ENCODE measurements around the gene PKD1.
"Not testable (repeated sequence)": the region's sequence is repeated elsewhere in the genome, so short reads cannot be mapped to it uniquely, and the experiment has no call there.

The PKD1 gene

GRCh38 chr16:2143878-2144485 is 8.3 kb upstream of the PKD1 start:
- DNase-seq (ENCODE audit: extremely low read depth, low read depth): no peak
- no peak for TF ChIP-seq CTCF (IDR thresholded peaks at IDR 0.05; ENCODE audit: low read depth, low read length, missing control alignments)
- no peak overlapping the region for H3K4me3 ChIP-seq (replicated peaks; ENCODE audit: low read depth, low read length)

- no peak for TF ChIP-seq CTCF (IDR thresholded peaks at IDR 0.05; ENCODE audit: low read depth, low read length, missing control alignments)
- DNase-seq (ENCODE audit: extremely low read depth, low read depth): no peak
- no peak overlapping the region for H3K4me3 ChIP-seq (replicated peaks; ENCODE audit: low read depth, low read length)
Measured at GRCh38 chr16:2142942-2143877, 7.5 kb upstream of the PKD1 start.

GRCh38 chr16:2135071-2135470 is 627 bp downstream of the PKD1 start:
- not testable (repeated sequence) for DNase-seq (ENCODE audit: extremely low read depth, low read depth)
- peak overlapping the region; percentile 45 for H3K4me3 ChIP-seq (replicated peaks; ENCODE audit: low read depth, low read length)

- DNase-seq (ENCODE audit: extremely low read depth, low read depth): not testable (repeated sequence)
- peak overlapping the region; percentile 34 for H3K4me3 ChIP-seq (replicated peaks; ENCODE audit: low read depth, low read length)
Measured at GRCh38 chr16:2133797-2134196, 1.9 kb downstream of the PKD1 start.

- not testable (repeated sequence) for DNase-seq (ENCODE audit: extremely low read depth, low read depth)
Measured at GRCh38 chr16:2129890-2130447, 5.7 kb downstream of the PKD1 start.

GRCh38 chr16:2129251-2129650 is 6.4 kb downstream of the PKD1 start:
- DNase-seq (ENCODE audit: extremely low read depth, low read depth); H3K4me3 ChIP-seq (replicated peaks; ENCODE audit: low read depth, low read length): not testable (repeated sequence)

More at GRCh38 chr16:2129890-2130447, 5.7 kb downstream of the PKD1 start:
- H3K4me3 ChIP-seq (replicated peaks; ENCODE audit: low read depth, low read length): not testable (repeated sequence)

GRCh38 chr16:2127630-2128280 is 7.9 kb downstream of the PKD1 start:
- H3K4me3 ChIP-seq (replicated peaks; ENCODE audit: low read depth, low read length); DNase-seq (ENCODE audit: extremely low read depth, low read depth): not testable (repeated sequence)

GRCh38 chr16:2126928-2127556 is 8.7 kb downstream of the PKD1 start:
- not testable (repeated sequence) for DNase-seq (ENCODE audit: extremely low read depth, low read depth); H3K4me3 ChIP-seq (replicated peaks; ENCODE audit: low read depth, low read length)

- H3K4me3 ChIP-seq (replicated peaks; ENCODE audit: low read depth, low read length); DNase-seq (ENCODE audit: extremely low read depth, low read depth): not testable (repeated sequence)
Measured at GRCh38 chr16:2126161-2126743, 9.4 kb downstream of the PKD1 start.

- DNase-seq (ENCODE audit: extremely low read depth, low read depth): not testable (repeated sequence)
- peak overlapping the region; percentile 32 for H3K4me3 ChIP-seq (replicated peaks; ENCODE audit: low read depth, low read length)
Measured at GRCh38 chr16:2125609-2126008, 10.1 kb downstream of the PKD1 start.

- H3K4me3 ChIP-seq (replicated peaks; ENCODE audit: low read depth, low read length): peak overlapping the region; percentile 32
- DNase-seq (ENCODE audit: extremely low read depth, low read depth): peak; percentile 50
Measured at GRCh38 chr16:2124694-2125444, 10.8 kb downstream of the PKD1 start.

- not testable (repeated sequence) for DNase-seq (ENCODE audit: extremely low read depth, low read depth)
- H3K4me3 ChIP-seq (replicated peaks; ENCODE audit: low read depth, low read length): peak overlapping the region; percentile 32
Measured at GRCh38 chr16:2124377-2124693, 11.4 kb downstream of the PKD1 start.

GRCh38 chr16:2123706-2124376 is 11.9 kb downstream of the PKD1 start:
- DNase-seq (ENCODE audit: extremely low read depth, low read depth): not testable (repeated sequence)
- peak overlapping the region; percentile 32 for H3K4me3 ChIP-seq (replicated peaks; ENCODE audit: low read depth, low read length)
